ELF-1 (cell line): ENCODE measurements around the gene RNU2-1.
"Not testable (repeated sequence)": the region's sequence is repeated elsewhere in the genome, so short reads cannot be mapped to it uniquely, and the experiment has no call there.

Experiments used
- DNase-seq: peaks from one replicate; pipeline ENCODE4 v3.0.0-alpha.2; 2016; ENCODE audit warnings: low read depth, low spot score

RNU2-1 gene

GRCh38 chr17:43216369-43216761 lies 17.4 kb downstream of the RNU2-1 start:
- DNase-seq, result no peak

GRCh38 chr17:43215341-43215740 lies 18.4 kb downstream of the RNU2-1 start:
- no peak for DNase-seq

- no peak for DNase-seq
Observed at GRCh38 chr17:43213545-43213944, 20.2 kb downstream of the RNU2-1 start.

GRCh38 chr17:43212641-43213490 lies 20.9 kb downstream of the RNU2-1 start:
- DNase-seq, result no peak

- DNase-seq, result peak; percentile 79
Observed at GRCh38 chr17:43211480-43212402, 22.0 kb downstream of the RNU2-1 start, which contains the start of gene TMEM106A. TSS of gene TMEM106A (plus strand) at chr17:43211875. CDS start at chr17:43213042, 1,167 bp downstream.

DNA sequence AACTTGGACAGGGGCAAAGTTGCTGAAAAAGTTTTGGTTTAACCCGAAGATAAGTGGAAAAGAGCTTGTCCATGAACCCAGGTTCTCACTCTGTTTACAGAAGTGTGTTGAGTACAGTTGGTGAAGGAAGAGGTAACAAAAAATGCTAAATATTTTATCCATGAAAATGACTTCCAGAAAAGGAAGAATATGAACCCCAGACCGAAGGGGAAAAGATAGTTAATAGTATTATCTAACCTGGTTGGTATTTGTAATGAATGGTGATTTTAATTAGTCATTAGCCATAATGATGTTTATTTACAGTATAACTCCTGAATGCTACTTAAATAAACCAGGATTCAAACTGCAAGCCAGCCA lies 22.7 kb downstream of the RNU2-1 start:
- DNase-seq, result no peak

DNA sequence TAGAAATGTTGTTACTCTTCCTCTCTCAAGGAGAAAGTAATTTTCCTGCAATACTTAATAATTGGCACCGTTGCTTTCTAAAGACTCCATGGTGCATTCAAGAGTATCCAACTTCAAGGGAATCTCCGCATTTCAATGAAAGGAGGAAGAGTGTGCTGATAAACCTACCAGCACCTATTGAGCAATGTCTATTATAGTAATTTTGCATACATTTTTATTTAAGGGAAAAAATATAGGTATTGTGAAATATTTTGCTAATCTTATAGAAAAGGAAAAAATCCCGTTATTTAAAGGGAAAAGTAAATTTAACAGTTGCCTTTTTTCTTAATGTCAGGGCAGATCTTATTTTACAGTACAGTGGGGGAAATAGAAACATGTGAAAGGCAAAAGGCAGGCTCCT lies 23.2 kb downstream of the RNU2-1 start:
- no peak for DNase-seq

DNA sequence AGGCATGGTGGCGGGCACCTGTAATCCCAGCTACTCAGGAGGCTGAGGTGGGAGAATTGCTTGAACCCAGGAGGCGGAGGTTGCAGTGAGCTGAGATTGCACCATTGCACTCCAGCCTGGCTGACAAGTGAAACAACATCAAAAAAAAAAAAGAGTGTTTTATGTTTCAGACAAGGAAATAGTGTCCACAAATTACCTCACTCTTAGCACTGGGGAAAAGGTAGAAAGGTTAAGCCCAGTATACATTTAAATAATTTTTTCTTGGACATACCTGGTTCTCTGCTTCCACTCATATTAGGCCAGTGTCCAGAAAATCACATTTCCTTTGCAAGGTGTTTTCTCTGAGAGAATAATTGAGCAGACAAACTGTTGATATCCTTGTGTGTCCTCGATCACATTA lies 30.8 kb downstream of the RNU2-1 start:
- DNase-seq, result not testable (repeated sequence)

DNA sequence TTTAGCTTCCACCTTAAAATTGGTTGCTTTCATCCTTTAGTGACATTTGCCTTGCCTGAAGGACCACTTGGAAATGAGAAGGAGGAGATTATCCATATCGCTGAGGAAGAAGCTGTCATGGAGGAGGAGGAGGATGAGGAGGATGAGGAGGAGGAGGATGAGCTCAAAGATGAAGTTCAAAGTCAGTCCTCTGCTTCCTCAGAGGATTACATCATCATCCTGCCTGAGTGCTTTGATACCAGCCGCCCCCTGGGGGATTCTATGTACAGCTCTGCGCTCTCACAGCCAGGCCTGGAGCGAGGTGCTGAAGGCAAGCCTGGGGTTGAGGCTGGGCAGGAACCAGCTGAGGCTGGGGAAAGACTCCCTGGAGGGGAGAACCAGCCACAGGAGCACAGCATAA lies 33.6 kb downstream of the RNU2-1 start:
- DNase-seq, result no peak

GRCh38 chr17:43199633-43200032 lies 34.1 kb downstream of the RNU2-1 start:
- no peak for DNase-seq

GRCh38 chr17:43193251-43193650 lies 40.5 kb downstream of the RNU2-1 start:
- no peak for DNase-seq

DNA sequence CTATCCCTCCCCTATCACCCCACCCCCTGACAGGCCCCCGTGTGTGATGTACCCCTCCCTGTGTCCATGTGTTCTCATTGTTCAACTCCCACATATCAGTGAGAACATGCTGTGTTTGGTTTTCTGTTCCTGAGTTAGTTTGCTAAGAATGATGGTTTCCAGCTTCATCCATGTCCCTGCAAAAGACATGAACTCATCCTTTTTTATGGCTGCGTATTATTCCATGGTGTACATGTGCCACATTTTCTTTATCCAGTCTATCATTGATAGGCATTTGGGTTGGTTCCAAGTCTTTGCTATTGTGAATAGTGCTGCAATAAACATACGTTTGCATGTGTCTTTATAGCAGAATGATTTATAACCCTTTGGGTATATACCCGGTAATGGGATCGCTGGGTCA lies 47.1 kb downstream of the RNU2-1 start:
- not testable (repeated sequence) for DNase-seq

GRCh38 chr17:43183921-43184320 lies 49.9 kb downstream of the RNU2-1 start:
- no peak for DNase-seq
